Activated T-cell treated with anti-CD3 and anti-CD28 coated beads for 24 hours (primary cell): Measurements from ENCODE around the gene MAD1L1.
"Not testable (repeated sequence)": the region's sequence is repeated elsewhere in the genome, so short reads cannot be mapped to it uniquely, and the experiment has no call there.

Experiments used
- DNase-seq: peaks from one replicate; pipeline ENCODE4 v3.0.0-alpha.2; 2020; ENCODE audit warnings: low read depth

Gene MAD1L1

GRCh38 chr7:1837696-1838543 is 394.8 kb downstream of the MAD1L1 start:
- DNase-seq, result not testable (repeated sequence)

GRCh38 chr7:1831933-1832535 is 400.7 kb downstream of the MAD1L1 start:
- not testable (repeated sequence) for DNase-seq

- not testable (repeated sequence) for DNase-seq
Observed at GRCh38 chr7:1831471-1831870, 401.3 kb downstream of the MAD1L1 start.

- not testable (repeated sequence) for DNase-seq
Observed at GRCh38 chr7:1829668-1830067, 403.1 kb downstream of the MAD1L1 start.

- no peak for DNase-seq
Observed at GRCh38 chr7:1829111-1829510, 403.6 kb downstream of the MAD1L1 start.

- not testable (repeated sequence) for DNase-seq
Observed at GRCh38 chr7:1828170-1828569, 404.6 kb downstream of the MAD1L1 start.

GRCh38 chr7:1827521-1827981 is 405.2 kb downstream of the MAD1L1 start:
- DNase-seq, result not testable (repeated sequence)

- not testable (repeated sequence) for DNase-seq
Observed at GRCh38 chr7:1826931-1827330, 405.8 kb downstream of the MAD1L1 start.

GRCh38 chr7:1825897-1826741 is 406.6 kb downstream of the MAD1L1 start:
- no peak for DNase-seq

- DNase-seq, result not testable (repeated sequence)
Observed at GRCh38 chr7:1825647-1825896, 407.2 kb downstream of the MAD1L1 start.

- DNase-seq, result not testable (repeated sequence)
Observed at GRCh38 chr7:1824882-1825646, 407.7 kb downstream of the MAD1L1 start.

- DNase-seq, result peak; percentile 48
Observed at GRCh38 chr7:1824151-1824881, 408.4 kb downstream of the MAD1L1 start.

GRCh38 chr7:1823376-1824150 is 409.2 kb downstream of the MAD1L1 start:
- DNase-seq, result no peak

- DNase-seq, result no peak
Observed at GRCh38 chr7:1819259-1819841, 413.4 kb downstream of the MAD1L1 start.

- DNase-seq, result no peak
Observed at GRCh38 chr7:1818575-1819258, 414.0 kb downstream of the MAD1L1 start.

- no peak for DNase-seq
Observed at GRCh38 chr7:1817061-1817712, 415.6 kb downstream of the MAD1L1 start.

GRCh38 chr7:1816451-1816850 is 416.3 kb downstream of the MAD1L1 start:
- not testable (repeated sequence) for DNase-seq

GRCh38 chr7:1815551-1816281 is 417.0 kb downstream of the MAD1L1 start:
- DNase-seq, result not testable (repeated sequence)
